Activated CD4-positive, alpha-beta memory T cell treated with anti-CD3 and anti-CD28 coated beads for 36 hours (primary cell): Measurements from ENCODE around the gene BOD1L1. TPM values are rescaled to one million over a fixed set of nuclear protein-coding genes. Genes with fewer than 3 reads are reported as not detected.

ENCODE experiments used
- CTCF ChIA-PET: fragments of 350-600 bp; sonication (Branson Sonifier 250); formaldehyde crosslinking; loops from one replicate; lab custom pipeline; 2021; ENCODE audit warnings: antibody characterized with exemption, inconsistent platforms; lab: Charles Lee
- POLR2A ChIA-PET: fragments of 350-600 bp; sonication (Branson Sonifier 250); formaldehyde crosslinking; loops from one replicate; lab custom pipeline; 2021; ENCODE audit warnings: antibody characterized with exemption; lab: Charles Lee
- DNase-seq: peaks from one replicate; pipeline ENCODE4 v3.0.0-alpha.2; 2020
- H3K27ac Mint-ChIP-seq: one replicate; pipeline ENCODE4 v1.8.0; 2021; ENCODE audit warnings: mixed read lengths
- H3K27me3 Mint-ChIP-seq: one replicate; pipeline ENCODE4 v1.8.0; 2021; ENCODE audit warnings: mixed read lengths
- H3K36me3 Mint-ChIP-seq: one replicate; pipeline ENCODE4 v1.8.0; 2021; ENCODE audit warnings: mixed read lengths
- H3K4me1 Mint-ChIP-seq: one replicate; pipeline ENCODE4 v1.8.0; 2021; ENCODE audit warnings: low read depth, mixed read lengths
- H3K4me3 Mint-ChIP-seq: one replicate; pipeline ENCODE4 v1.8.0; 2021; ENCODE audit warnings: mild to moderate bottlenecking, mixed read lengths
- H3K9me3 Mint-ChIP-seq: one replicate; pipeline ENCODE4 v1.8.0; 2021; ENCODE audit warnings: mixed read lengths
- intact Hi-C: fragments of 100-400 bp; cut with micrococcal nuclease; formaldehyde crosslinking; loops from one replicate; pipeline ENCODE4 v1.15.1; 2023
- microRNA-seq: library from miRNA; unstranded; fragments of <30 nt; microRNA quantifications from one replicate; pipeline ENCODE4 v1.2.0, GENCODE V29; 2022; ENCODE audit warnings: borderline number of aligned reads, borderline microRNAs expressed, borderline replicate concordance
- total RNA-seq, 2 experiments: library from RNA; stranded (reverse); gene quantifications; one replicate each; pipeline ENCODE4 v1.2.3, GENCODE V29; 2021

BOD1L1 gene
- total RNA-seq, 2 experiments from 2014 or later = 25.5 to 31.2 TPM

- intact Hi-C loops = no loop called here
- H3K27me3 Mint-ChIP-seq = peaks cover 86% of the 10 kb centered on the region
- H3K36me3 Mint-ChIP-seq = peaks cover 6% of the 10 kb centered on the region
- POLR2A ChIA-PET = interaction anchor here (2.1 kb wide), 1 partner anchor 17 kb away, joined by 8 read pairs; no protein-coding TSS in a partner anchor
- no peak for DNase-seq
- H3K27ac Mint-ChIP-seq = no peak overlapping the region
- CTCF ChIA-PET = interaction anchor here (1.0 to 1.3 kb wide), 2 partner anchors 18 to 22 kb away, joined by 4 read pairs; partner anchors contain the start of gene NKX3-2
- H3K4me3 Mint-ChIP-seq = no peak overlapping the region
- H3K4me1 Mint-ChIP-seq = peaks cover 24% of the 10 kb centered on the region
- H3K9me3 Mint-ChIP-seq = peaks cover 10% of the 10 kb centered on the region
Measured at GRCh38 chr4:13525606-13526281, 101.8 kb downstream of the BOD1L1 start.

GRCh38 chr4:13524504-13525243 lies 102.9 kb downstream of the BOD1L1 start:
- intact Hi-C loops = no loop called here
- Mint-ChIP-seq H3K27ac (no peak overlapping the region), H3K36me3 (peaks cover 6% of the 10 kb centered on the region), H3K4me1 (peaks cover 24% of the 10 kb centered on the region), H3K4me3 (no peak overlapping the region), H3K27me3 (peaks cover 78% of the 10 kb centered on the region), H3K9me3 (peaks cover 10% of the 10 kb centered on the region)
- no peak for DNase-seq
- CTCF ChIA-PET = interaction anchor here (0.5 to 1.2 kb wide), 3 partner anchors 15 to 556 kb away, joined by 3 to 4 read pairs (median 3); no protein-coding TSS in a partner anchor
- POLR2A ChIA-PET = interaction anchor here (2.1 kb wide), 1 partner anchor 18 kb away, joined by 8 read pairs; no protein-coding TSS in a partner anchor

DNA sequence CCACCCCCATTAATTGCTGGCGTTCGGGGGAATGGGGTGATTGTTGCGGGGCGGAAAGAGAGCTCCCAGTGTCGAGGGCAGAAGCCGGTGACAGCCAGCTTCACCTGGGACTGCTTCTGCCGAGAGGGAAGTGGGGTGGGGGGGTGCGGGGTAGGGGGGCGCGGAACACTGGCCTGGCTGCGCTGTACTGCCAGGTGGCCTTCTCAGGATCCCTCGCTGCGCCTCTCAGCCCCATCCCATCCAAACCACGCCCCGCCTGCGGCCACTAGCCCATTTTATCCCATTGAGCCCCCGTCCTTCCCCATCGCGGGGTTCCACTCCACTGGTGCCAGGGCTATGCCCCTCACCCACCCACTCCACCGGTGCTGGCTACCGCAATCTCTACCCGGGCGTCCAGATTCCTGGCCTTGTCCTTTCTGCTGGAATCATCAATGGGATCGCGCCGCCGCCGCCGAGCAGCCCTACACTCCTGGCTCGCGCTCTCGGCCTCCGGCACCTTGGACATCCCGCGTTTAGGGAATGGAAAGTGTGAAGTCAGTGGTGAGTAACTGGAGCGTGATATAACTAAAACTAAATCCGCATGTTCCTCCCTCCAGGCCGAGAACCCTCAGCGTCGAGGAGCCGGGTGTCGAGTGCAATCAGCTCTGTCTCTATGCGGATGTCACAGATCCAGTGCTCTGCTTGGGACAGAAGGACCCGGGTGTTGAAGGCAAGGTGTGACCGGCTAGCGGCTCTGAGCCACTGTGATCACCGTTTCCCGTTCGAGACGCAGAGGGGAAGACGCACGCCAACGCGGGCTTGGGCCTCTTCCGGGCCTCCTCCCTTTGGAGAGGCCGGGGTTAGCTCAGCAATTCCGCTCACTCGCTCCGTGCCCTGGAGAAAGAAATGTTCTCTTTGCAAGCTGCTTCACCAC lies 103.7 kb downstream of the BOD1L1 start:
- no peak overlapping the region for H3K4me3 Mint-ChIP-seq
- H3K27me3 Mint-ChIP-seq = peaks cover 75% of the 10 kb centered on the region
- H3K9me3 Mint-ChIP-seq = peaks cover 10% of the 10 kb centered on the region
- POLR2A ChIA-PET = interaction anchor here (2.1 kb wide), 1 partner anchor 19 kb away, joined by 8 read pairs; no protein-coding TSS in a partner anchor
- no peak overlapping the region for H3K27ac Mint-ChIP-seq
- peaks cover 6% of the 10 kb centered on the region for H3K36me3 Mint-ChIP-seq
- CTCF ChIA-PET = interaction anchor here (0.5 to 1.2 kb wide), 3 partner anchors 16 to 555 kb away, joined by 3 to 4 read pairs (median 3); no protein-coding TSS in a partner anchor
- intact Hi-C loops = no loop called here
- peaks cover 20% of the 10 kb centered on the region for H3K4me1 Mint-ChIP-seq
- DNase-seq = no peak

GRCh38 chr4:13523105-13523477 lies 104.4 kb downstream of the BOD1L1 start:
- intact Hi-C loops = no loop called here
- Mint-ChIP-seq H3K27me3 (peaks cover 68% of the 10 kb centered on the region), H3K36me3 (peaks cover 3% of the 10 kb centered on the region), H3K4me3 (no peak overlapping the region), H3K27ac (no peak overlapping the region), H3K9me3 (peaks cover 10% of the 10 kb centered on the region), H3K4me1 (peaks cover 13% of the 10 kb centered on the region)
- POLR2A ChIA-PET = no interaction called here
- CTCF ChIA-PET = no interaction called here
- DNase-seq = no peak

DNA sequence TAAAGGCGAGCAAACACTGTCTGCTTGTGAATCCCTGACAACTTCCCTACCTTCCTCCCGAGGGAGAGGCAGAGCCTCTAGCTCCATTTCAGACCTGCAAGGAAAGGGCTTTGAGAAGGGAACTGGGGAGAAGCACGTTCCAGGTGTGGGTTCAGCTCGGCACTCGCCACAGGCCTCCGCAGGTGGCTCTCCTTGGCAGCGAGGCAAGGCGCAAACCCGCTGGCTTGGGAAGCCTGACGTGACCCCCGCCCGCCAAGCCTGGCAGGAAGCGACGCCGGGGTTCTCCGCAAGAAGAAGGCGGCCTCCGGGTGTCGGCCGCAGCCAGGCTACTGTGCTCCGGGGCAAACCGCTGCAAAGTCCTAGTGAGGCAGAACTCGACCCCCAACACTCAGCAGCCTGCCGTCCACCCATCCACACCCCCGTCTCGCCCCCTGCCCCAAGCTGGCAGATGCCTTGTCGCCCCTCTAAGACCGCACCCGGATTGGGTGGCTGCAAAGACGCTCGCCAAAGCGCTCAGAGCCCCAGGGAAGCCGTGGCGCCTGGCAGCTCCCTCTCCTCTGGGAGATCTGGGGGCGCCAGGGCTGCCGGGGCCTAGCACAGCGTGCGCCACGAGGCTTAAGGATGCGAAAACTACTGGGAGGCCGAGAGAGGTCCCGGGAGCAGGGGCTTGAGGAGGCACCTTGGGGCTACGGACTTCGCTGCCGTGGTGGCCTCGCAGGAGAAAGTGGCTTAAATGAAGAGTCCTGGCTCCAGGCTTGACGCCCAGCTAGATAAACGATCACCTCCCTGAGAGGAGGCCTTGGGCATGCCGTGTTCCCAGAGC lies 105.0 kb downstream of the BOD1L1 start:
- no peak overlapping the region for H3K27ac Mint-ChIP-seq
- intact Hi-C loops = no loop called here
- peaks cover 3% of the 10 kb centered on the region for H3K36me3 Mint-ChIP-seq
- peaks cover 10% of the 10 kb centered on the region for H3K9me3 Mint-ChIP-seq
- H3K4me1 Mint-ChIP-seq = peaks cover 11% of the 10 kb centered on the region
- ChIA-PET CTCF (interaction anchor here (0.9 to 1.0 kb wide), 3 partner anchors 14 to 26 kb away, joined by 3 to 4 read pairs (median 3); no protein-coding TSS in a partner anchor), POLR2A (no interaction called here)
- DNase-seq = peak; percentile 41
- no peak overlapping the region for H3K4me3 Mint-ChIP-seq
- H3K27me3 Mint-ChIP-seq = peaks cover 67% of the 10 kb centered on the region

DNA sequence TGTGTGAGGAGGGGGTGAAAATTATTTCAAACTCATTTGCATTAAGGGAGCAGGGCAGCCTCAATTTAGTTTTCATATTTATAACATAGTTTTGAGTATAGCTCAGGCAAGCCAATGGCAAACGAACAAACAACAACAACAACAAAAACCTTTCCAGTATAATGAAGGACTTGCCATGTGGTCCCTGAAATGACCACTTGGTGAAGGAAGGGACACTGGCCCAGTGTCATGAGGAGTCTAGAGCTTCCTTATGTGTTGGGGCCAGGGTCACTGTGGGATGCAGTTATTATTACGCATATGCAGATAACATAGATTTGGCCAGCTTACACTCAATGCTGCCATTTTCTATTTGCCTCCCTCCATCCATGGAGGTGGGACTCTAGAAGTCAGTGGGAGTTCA lies 106.5 kb downstream of the BOD1L1 start:
- no peak overlapping the region for H3K27ac Mint-ChIP-seq
- H3K4me3 Mint-ChIP-seq = no peak overlapping the region
- H3K27me3 Mint-ChIP-seq = peaks cover 53% of the 10 kb centered on the region
- CTCF ChIA-PET = interaction anchor here (1.0 kb wide), 1 partner anchor 27 kb away, joined by 3 read pairs; no protein-coding TSS in a partner anchor
- no peak for DNase-seq
- intact Hi-C loops = no loop called here
- H3K9me3 Mint-ChIP-seq = peaks cover 10% of the 10 kb centered on the region
- POLR2A ChIA-PET = no interaction called here
- peaks cover 9% of the 10 kb centered on the region for H3K4me1 Mint-ChIP-seq
- peaks cover 3% of the 10 kb centered on the region for H3K36me3 Mint-ChIP-seq

Small RNA genes within 50 kb of the gene (microRNA-seq; reads per million reads assigned to microRNA genes)
- gene MIR5091 = not detected

Other genes starting within 250 kb of the BOD1L1 start
- gene RAB28, start 143.4 kb downstream of the BOD1L1 start, total RNA-seq = 10 to 100 TPM; 16.5 to 18.8 TPM
- gene NKX3-2, start 83.2 kb downstream of the BOD1L1 start, total RNA-seq = not detected